ENCODE data around the gene PCDH1. TPM values are rescaled to one million over a fixed set of nuclear protein-coding genes. Genes with fewer than 3 reads are reported as not detected.

PCDH1 gene
- total RNA-seq, 1 experiment from 2014 or later, result 4.0 TPM

- no peak for DNase-seq (ENCODE audit: low read depth)
Measured at GRCh38 chr5:141812512-141812911, 65.7 kb downstream of the PCDH1 start.

GRCh38 chr5:141811287-141812155, 66.7 kb downstream of the PCDH1 start:
- no peak for DNase-seq (ENCODE audit: low read depth)

DNA sequence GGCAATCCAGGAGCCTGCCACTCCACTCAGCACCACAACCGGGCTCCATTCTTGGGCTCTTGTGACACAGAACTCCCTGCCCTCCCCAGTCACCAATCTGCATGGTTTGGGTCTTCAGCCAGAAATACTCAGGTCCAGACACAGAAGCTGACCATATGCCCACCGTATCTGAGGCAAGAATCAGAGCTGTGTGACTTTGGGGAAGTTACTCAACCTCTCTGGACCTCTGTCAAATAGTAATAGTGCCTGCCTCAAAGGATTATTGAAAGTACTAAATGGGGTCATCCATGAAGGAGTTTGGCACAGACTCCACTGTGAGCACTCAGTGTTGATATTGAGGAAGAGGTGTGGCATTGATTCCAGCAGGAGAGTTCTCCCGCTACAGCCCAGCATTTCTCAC, 67.5 kb downstream of the PCDH1 start:
- no peak for DNase-seq (ENCODE audit: low read depth)

- no peak for DNase-seq (ENCODE audit: low read depth)
Measured at GRCh38 chr5:141809380-141810096, 68.7 kb downstream of the PCDH1 start.

- no peak for DNase-seq (ENCODE audit: low read depth)
Measured at GRCh38 chr5:141808857-141809256, 69.4 kb downstream of the PCDH1 start.

- DNase-seq (ENCODE audit: low read depth), result no peak
Measured at GRCh38 chr5:141807732-141808131, 70.5 kb downstream of the PCDH1 start.

- no peak for DNase-seq (ENCODE audit: low read depth)
Measured at GRCh38 chr5:141807329-141807728, 70.9 kb downstream of the PCDH1 start.

DNA sequence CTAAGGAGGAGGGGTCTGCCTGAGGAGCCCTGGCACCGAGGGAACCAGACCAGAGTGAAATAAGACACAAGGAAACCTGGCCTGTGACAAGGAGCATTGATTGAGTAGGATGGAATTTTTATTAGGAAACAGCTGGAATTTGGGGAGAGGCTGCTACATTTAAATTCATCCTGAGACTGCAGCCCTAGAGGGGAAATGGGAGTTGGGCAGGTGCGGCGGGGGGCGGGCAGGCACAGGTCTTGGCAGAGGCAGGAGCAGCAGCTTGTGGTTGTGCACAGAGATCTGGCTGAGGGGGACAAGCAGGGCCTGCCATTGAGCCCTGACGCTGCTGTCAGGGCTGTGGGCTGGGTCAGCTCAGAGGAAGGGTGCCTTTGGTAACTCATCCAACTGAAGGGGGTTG, 71.6 kb downstream of the PCDH1 start:
- DNase-seq (ENCODE audit: low read depth), result no peak

DNA sequence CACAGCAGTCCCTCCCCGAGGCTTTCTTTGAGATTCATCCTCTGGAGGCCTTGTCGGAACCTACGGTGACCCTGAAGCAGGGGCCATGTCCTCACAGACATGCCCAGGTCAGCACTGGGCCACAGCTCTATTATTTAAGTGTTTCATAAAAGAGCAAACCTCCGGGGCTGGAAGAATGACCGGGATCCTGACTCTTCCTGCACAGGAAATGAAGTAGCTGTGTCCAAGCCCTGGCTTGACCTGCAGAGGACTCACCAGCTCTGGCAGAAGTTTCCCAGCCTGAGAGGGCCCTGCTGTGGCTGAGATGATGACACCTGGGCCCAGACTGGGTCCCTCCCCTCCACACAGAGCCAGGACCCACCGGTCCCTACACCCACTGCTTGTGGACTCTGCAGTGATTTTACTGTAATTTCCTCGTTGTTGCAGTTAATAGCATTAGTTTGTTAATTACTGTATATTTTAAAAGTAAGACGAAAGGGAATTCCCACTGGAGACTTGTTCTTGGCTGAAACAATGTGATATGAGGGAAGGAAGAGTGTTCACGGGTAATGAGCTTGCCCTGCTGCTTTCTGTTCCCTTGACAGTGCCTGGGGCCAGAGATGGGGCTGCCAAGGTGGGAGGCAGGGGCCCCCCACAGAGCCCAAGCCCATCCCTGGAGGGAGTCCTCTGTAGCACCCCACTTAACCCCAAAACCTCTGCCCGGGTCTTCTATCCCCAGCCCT, 72.2 kb downstream of the PCDH1 start:
- DNase-seq (ENCODE audit: low read depth), result no peak

GRCh38 chr5:141804475-141804874, 73.7 kb downstream of the PCDH1 start:
- no peak for DNase-seq (ENCODE audit: low read depth)

Other genes starting within 250 kb of the PCDH1 start
- gene HDAC3, start 241.6 kb downstream of the PCDH1 start, total RNA-seq (2014; rRNA removed; shearing (Covaris generic)), result 86.7 and 104 TPM in 2 replicates
- gene RELL2, start 241.4 kb downstream of the PCDH1 start, total RNA-seq (2014; rRNA removed; shearing (Covaris generic)), result 13.1 and 15.3 TPM in 2 replicates
- 7.2 and 7.5 TPM in 2 replicates for gene FCHSD1, start 227.0 kb downstream of the PCDH1 start, total RNA-seq (2014; rRNA removed; shearing (Covaris generic))
- gene ARAP3, start 196.2 kb downstream of the PCDH1 start, total RNA-seq (2014; rRNA removed; shearing (Covaris generic)), result 4.6 and 4.8 TPM in 2 replicates
- 55.7 and 58.9 TPM in 2 replicates for gene DELE1, start 45.5 kb upstream of the PCDH1 start, total RNA-seq (2014; rRNA removed; shearing (Covaris generic))
- gene PCDH12, start 79.8 kb upstream of the PCDH1 start, total RNA-seq (2014; rRNA removed; shearing (Covaris generic)), result 0.14 and 0.17 TPM in 2 replicates
- 66.0 and 87.1 TPM in 2 replicates for gene RNF14, start 90.7 kb upstream of the PCDH1 start, total RNA-seq (2014; rRNA removed; shearing (Covaris generic))
- 77.4 and 93.7 TPM in 2 replicates for gene GNPDA1, start 134.6 kb upstream of the PCDH1 start, total RNA-seq (2014; rRNA removed; shearing (Covaris generic))
- gene NDFIP1, start 230.4 kb upstream of the PCDH1 start, total RNA-seq (2014; rRNA removed; shearing (Covaris generic)), result 45.7 and 72.5 TPM in 2 replicates